PC-9 (cell line): ENCODE data around the gene CMTR1.

Experiments
- EZH2 ChIP-seq: fragments of 200-600 bp; sonication (generic); IDR thresholded peaks from 2 replicates; pipeline ENCODE4 v1.8.0; 2017; ENCODE audit warnings: antibody characterized with exemption, low read depth
- TF ChIP-seq, protein P1 (sequence below): fragments of 200-600 bp; sonication (generic); conservative IDR thresholded peaks from 2 replicates; pipeline ENCODE4 v1.6.1; 2017; ENCODE audit warnings: mixed run types, antibody characterized with exemption, mild to moderate bottlenecking, moderate library complexity

DNA sequence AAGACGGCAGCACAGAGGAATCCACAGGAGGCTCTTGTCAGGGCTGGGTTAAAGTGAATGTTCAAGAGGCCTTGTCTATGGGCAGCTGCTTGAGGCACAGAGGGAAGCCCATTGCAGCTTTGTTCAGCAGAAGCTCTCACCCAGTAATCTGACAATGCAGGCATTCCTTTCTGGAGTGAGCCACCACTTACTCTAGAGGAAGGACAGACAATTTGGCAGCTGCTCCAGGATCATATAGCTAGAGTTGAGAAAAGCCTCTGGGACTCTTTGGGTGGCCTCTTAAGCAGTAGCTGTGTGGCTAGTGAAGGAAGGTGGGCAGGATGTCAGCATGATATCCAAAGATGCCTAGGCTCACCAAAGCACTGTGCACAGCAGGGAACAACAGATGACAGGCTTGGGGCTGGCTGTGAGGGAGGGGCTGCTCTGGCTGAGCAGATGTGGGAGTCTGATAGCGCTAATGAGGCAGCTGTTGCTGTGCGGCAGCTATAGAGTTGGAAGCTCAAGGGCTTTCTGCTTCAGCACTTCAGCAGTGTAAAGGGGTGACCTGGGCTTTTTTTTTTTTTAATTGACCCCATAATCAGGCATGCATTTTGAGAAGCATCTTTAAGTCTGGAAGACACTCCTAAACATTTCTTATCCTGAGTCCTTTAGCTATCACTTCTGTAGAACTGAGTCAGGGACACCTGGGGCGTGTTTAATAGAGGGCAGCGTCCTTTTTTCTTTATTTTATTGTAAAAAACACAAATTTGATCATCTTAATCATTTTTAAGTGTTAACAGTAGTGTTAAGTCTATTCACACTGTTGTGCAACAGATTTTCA lies 27.2 kb downstream of the CMTR1 start:
- TF ChIP-seq, protein P1, sequence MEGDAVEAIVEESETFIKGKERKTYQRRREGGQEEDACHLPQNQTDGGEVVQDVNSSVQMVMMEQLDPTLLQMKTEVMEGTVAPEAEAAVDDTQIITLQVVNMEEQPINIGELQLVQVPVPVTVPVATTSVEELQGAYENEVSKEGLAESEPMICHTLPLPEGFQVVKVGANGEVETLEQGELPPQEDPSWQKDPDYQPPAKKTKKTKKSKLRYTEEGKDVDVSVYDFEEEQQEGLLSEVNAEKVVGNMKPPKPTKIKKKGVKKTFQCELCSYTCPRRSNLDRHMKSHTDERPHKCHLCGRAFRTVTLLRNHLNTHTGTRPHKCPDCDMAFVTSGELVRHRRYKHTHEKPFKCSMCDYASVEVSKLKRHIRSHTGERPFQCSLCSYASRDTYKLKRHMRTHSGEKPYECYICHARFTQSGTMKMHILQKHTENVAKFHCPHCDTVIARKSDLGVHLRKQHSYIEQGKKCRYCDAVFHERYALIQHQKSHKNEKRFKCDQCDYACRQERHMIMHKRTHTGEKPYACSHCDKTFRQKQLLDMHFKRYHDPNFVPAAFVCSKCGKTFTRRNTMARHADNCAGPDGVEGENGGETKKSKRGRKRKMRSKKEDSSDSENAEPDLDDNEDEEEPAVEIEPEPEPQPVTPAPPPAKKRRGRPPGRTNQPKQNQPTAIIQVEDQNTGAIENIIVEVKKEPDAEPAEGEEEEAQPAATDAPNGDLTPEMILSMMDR = no peak
- TF ChIP-seq EZH2 = no peak
